Spleen (tissue), 11 donors: ENCODE measurements around the gene ACOT2. TPM values are rescaled to one million over a fixed set of nuclear protein-coding genes. Genes with fewer than 3 reads are reported as not detected.

Experiments
- DNase-seq: peaks from one replicate; pipeline ENCODE4 v3.0.0-alpha.2; 2020
- H3K27ac ChIP-seq, 8 donors: fragments of 200-600 bp; sonication (generic) in 7 of 8; 1 replicate in 4 of 8; 2 replicates in 4 of 8; pipeline versions ENCODE4 v1.5.0 to v1.8.0; 2016 to 2021; ENCODE audit warnings: inconsistent platforms in 4 of 8, mild to moderate bottlenecking in 4 of 8, moderate library complexity in 1 of 8
- H3K27me3 ChIP-seq, 7 donors: fragments of 200-600 bp; sonication (generic) in 6 of 7; replicated peaks in 1 of 7; 1 replicate in 4 of 7; 2 replicates in 3 of 7; pipeline versions ENCODE4 v1.5.0 to v1.8.0; 2016 to 2021; ENCODE audit warnings: inconsistent platforms in 3 of 7, mild to moderate bottlenecking in 1 of 7
- H3K36me3 ChIP-seq, 6 donors: fragments of 200-600 bp; sonication (generic) in 5 of 6; 1 replicate in 4 of 6; 2 replicates in 2 of 6; pipeline versions ENCODE4 v1.5.0 to v1.8.0; 2016 to 2021; ENCODE audit warnings: inconsistent platforms in 2 of 6
- H3K4me1 ChIP-seq, 6 donors: fragments of 200-600 bp; sonication (generic) in 5 of 6; 1 replicate in 3 of 6; 2 replicates in 3 of 6; pipeline versions ENCODE4 v1.5.0 to v1.8.0; 2016 to 2021; ENCODE audit warnings: inconsistent platforms in 3 of 6
- H3K4me3 ChIP-seq, 8 donors: fragments of 200-600 bp; sonication (generic) in 7 of 8; 1 replicate in 4 of 8; 2 replicates in 4 of 8; pipeline versions ENCODE4 v1.5.0 to v1.8.0; 2016 to 2021; ENCODE audit warnings: inconsistent platforms in 4 of 8, mild to moderate bottlenecking in 4 of 8, moderate library complexity in 2 of 8
- H3K9me3 ChIP-seq, 8 donors: fragments of 200-600 bp; sonication (generic) in 7 of 8; 1 replicate in 4 of 8; 2 replicates in 4 of 8; pipeline versions ENCODE4 v1.5.0 to v1.8.0; 2016 to 2021; ENCODE audit warnings: inconsistent platforms in 4 of 8
- POLR2A ChIP-seq, 3 donors: fragments of 450-650 bp; IDR thresholded peaks; one replicate each; pipeline ENCODE4 v1.5.1; 2017; ENCODE audit warnings: antibody characterized with exemption in 3 of 3, mild to moderate bottlenecking in 1 of 3
- POLR2AphosphoS5 ChIP-seq, 3 donors: sonication (generic); formaldehyde crosslinking; IDR thresholded peaks; one replicate each; pipeline ENCODE4 v1.5.1; 2017; ENCODE audit warnings: antibody characterized with exemption in 3 of 3
- WGBS, 5 donors: extraction: QIAGEN DNeasy Blood & Tissue Kit in 3 of 5; methylation state at CpG; one replicate each; pipeline versions ENCODE4 v1.1.5 to v1.1.7; 2013 to 2018; 5-methylcytosine and 5-hydroxymethylcytosine counted together
- intact Hi-C: fragments of 100-400 bp; cut with DNase I; formaldehyde crosslinking; loops from one replicate; pipeline ENCODE4 v1.15.0; 2023; ENCODE audit warnings: low total_unique reads
- polyA plus RNA-seq, 3 donors: library from polyadenylated mRNA; stranded (reverse); fragments of 200-250 nt; gene quantifications; one replicate each; pipeline ENCODE4 v1.2.1, GENCODE V29; 2013
- total RNA-seq, 7 donors: library from RNA; depleted of rRNA in 3 of 7; stranded (reverse); fragments of >200 nt in 3 of 7; fragmentation: NEBNext Ultra II Directional in 4 of 7; extraction: Animal tissue kit (Norgen Biotek cat#: 25700) in 4 of 7; gene quantifications; one replicate each; pipeline versions ENCODE4 v1.1.0 to v1.2.1, GENCODE V29; 2016 to 2021
- TF ChIP-seq, protein P1 (sequence below), 11 experiments: fragments of 200-600 bp in 7 of 11; fragments of 450-650 bp in 4 of 11; sonication (generic) in 4 of 11; IDR thresholded peaks in 8 of 11; conservative IDR thresholded peaks in 3 of 11; 1 replicate in 7 of 11; 2 replicates in 4 of 11; pipeline versions ENCODE4 v1.4.0 to v1.8.0; 2016 to 2021; ENCODE audit warnings: antibody characterized with exemption in 11 of 11, inconsistent platforms in 4 of 11, mild to moderate bottlenecking in 1 of 11
- donor health status: healthy with polysubstance abuse.
- donor health status: DM: no; HTN: no; CAD: no; lungs with moderate emphysema.
- donor health status: DM: no; HTN: no; CAD: no.
- donor health status: Bipolar disorder and iron deficiency.
- donor health status: healthy.
- donor health status: DM: no; HTN: no; CAD: no.
- donor health status: DM: yes; HTN: yes; CAD: no.

ACOT2 gene
- total and polyA plus RNA-seq, 10 donors = 7.3 to 27.6 (median 15.8) TPM

DNA sequence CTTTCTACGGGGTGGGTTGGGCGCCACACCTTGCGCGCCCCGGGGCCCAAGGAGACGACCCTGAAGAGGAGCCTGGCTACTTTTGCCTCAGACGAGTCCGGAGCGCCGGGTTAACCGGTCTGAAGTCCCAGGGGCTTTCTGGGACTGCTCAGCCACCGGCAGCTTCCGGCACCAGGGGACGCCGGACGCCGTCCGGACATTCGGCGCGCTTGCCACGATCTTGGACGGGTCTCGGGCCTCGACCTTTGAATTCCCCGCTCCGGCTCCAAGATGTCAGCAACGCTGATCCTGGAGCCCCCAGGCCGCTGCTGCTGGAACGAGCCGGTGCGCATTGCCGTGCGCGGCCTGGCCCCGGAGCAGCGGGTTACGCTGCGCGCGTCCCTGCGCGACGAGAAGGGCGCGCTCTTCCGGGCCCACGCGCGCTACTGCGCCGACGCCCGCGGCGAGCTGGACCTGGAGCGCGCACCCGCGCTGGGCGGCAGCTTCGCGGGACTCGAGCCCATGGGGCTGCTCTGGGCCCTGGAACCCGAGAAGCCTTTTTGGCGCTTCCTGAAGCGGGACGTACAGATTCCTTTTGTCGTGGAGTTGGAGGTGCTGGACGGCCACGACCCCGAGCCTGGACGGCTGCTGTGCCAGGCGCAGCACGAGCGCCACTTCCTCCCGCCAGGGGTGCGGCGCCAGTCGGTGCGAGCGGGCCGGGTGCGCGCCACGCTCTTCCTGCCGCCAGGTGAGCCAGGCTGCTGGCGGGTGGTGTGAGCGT, 22.9 kb downstream of the ACOT2 start, which contains the start of gene ACOT4:
ACOT4 (plus strand) TSS at position 184 of the 760 bp plus-strand sequence; CDS start at position 271, 87 bp downstream.
- 1 to 9% (median 2%) methylated on average over 6 to 89 of the region's 89 CpGs for WGBS, 5 donors
- TF ChIP-seq, protein P1, sequence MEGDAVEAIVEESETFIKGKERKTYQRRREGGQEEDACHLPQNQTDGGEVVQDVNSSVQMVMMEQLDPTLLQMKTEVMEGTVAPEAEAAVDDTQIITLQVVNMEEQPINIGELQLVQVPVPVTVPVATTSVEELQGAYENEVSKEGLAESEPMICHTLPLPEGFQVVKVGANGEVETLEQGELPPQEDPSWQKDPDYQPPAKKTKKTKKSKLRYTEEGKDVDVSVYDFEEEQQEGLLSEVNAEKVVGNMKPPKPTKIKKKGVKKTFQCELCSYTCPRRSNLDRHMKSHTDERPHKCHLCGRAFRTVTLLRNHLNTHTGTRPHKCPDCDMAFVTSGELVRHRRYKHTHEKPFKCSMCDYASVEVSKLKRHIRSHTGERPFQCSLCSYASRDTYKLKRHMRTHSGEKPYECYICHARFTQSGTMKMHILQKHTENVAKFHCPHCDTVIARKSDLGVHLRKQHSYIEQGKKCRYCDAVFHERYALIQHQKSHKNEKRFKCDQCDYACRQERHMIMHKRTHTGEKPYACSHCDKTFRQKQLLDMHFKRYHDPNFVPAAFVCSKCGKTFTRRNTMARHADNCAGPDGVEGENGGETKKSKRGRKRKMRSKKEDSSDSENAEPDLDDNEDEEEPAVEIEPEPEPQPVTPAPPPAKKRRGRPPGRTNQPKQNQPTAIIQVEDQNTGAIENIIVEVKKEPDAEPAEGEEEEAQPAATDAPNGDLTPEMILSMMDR (IDR thresholded peaks at IDR 0.05 in 8 of 11, conservative IDR thresholded peaks at IDR 0.05 in 3 of 11) = peak in 5 of 11 experiments; percentile 9 to 49 (median 36)
- TF ChIP-seq POLR2AphosphoS5 (IDR thresholded peaks at IDR 0.05) (peak in 2 of 3 donors; percentile 43 to 56), POLR2A (IDR thresholded peaks at IDR 0.05) (no peak)
- peaks cover 0 to 14% (median 0%) of the 10 kb centered on the region in 7 donors for H3K27me3 ChIP-seq
- peaks cover 3 to 20% (median 11%) of the 10 kb centered on the region in 6 donors for H3K4me1 ChIP-seq
- H3K4me3 ChIP-seq = peak within 1 kb of the TSS; percentile 58 to 94 (median 72)
- H3K36me3 ChIP-seq = no peaks in the 10 kb centered on the region
- peak; percentile 89 for DNase-seq
- H3K27ac ChIP-seq = peak within 1 kb of the TSS; percentile 32 to 83 (median 61)
- intact Hi-C loops = no loop called here
- no peaks in the 10 kb centered on the region for H3K9me3 ChIP-seq

DNA sequence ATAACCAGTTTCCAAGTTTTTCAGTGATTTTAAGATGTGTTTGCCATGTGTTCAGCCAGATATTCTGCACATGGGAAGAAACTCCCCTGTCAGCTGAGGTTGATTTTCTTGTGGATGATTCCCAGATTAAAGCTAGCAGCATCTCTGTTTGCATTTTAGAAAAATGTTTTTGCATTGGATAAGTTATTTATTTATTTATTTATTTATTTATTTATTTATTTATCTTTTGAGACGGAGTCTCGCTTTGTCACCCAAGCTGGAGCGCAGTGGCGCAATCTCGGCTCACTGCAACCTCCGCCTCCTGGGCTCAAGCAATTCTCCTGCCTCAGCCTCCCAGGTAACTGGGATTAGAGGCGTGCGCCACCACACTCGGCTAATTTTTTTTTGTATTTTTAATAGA, 25.5 kb downstream of the ACOT2 start:
- DNase-seq = no peak
- Histone ChIP-seq H3K4me3 (no peak overlapping the region), H3K27me3 (peaks cover 0 to 14% (median 0%) of the 10 kb centered on the region in 7 donors), H3K9me3 (no peaks in the 10 kb centered on the region), H3K4me1 (peaks cover 3 to 20% (median 11%) of the 10 kb centered on the region in 6 donors), H3K36me3 (no peaks in the 10 kb centered on the region), H3K27ac (no peak overlapping the region)
- TF ChIP-seq POLR2AphosphoS5 (IDR thresholded peaks at IDR 0.05) (no peak), POLR2A (IDR thresholded peaks at IDR 0.05) (no peak)
- TF ChIP-seq, protein P1 (IDR thresholded peaks at IDR 0.05 in 8 of 11, conservative IDR thresholded peaks at IDR 0.05 in 3 of 11) = no peak
- intact Hi-C loops = no loop called here
- 88 to 99% (median 93%) methylated on average over 9 of the region's 9 CpGs for WGBS, 5 donors

DNA sequence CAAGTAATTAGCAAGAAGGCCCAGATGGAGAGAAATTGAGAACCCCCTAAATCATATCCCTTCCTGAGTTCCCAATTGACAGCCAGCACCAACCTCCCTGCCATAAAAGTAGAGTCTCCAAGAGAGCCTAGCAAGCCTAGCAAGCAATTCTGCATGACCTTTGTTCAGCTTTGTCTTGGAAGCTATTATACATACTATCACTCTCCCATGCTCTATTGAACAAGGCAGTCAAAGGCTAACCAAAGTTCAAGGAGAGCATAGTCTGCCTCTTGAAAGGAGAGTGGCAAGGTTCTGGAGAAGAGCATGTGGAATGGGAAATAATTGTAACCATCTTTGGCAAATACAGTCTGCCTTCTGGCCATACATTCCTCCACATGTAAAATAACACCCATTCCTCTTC, 30.5 kb downstream of the ACOT2 start:
- no peak for DNase-seq
- intact Hi-C loops = no loop called here
- H3K4me1 ChIP-seq = no peaks in the 10 kb centered on the region

DNA sequence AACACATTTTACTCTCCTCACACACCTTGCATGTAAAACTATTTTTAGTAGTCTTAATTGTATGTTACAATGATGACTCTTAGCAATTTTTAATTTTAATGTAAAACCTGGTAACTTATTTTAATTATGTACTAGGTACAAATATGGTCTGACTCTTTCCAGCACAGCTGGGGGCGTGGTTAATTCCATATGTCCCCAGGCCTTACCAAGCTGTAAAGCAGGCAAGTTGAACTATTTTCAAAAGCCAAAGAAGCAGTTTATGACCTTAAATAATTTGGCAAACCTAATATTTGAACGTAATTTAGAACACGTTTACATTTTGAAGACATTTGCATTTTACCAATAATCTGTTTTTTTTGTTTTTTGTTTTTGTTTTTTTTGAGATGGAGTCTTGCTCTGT, 34.0 kb downstream of the ACOT2 start:
- Histone ChIP-seq H3K36me3 (no peaks in the 10 kb centered on the region), H3K27me3 (no peaks in the 10 kb centered on the region), H3K27ac (no peak overlapping the region), H3K4me1 (no peaks in the 10 kb centered on the region), H3K9me3 (no peaks in the 10 kb centered on the region), H3K4me3 (no peak overlapping the region)
- 80 to 89% (median 85%) methylated on average over 3 of the region's 3 CpGs for WGBS, 5 donors
- TF ChIP-seq POLR2A (IDR thresholded peaks at IDR 0.05) = no peak
- intact Hi-C loops = no loop called here
- no peak for DNase-seq

More for the DNA sequence above, 30.5 kb downstream of the ACOT2 start:
- no peaks in the 10 kb centered on the region for H3K9me3 ChIP-seq
- no peaks in the 10 kb centered on the region for H3K27me3 ChIP-seq
- no peaks in the 10 kb centered on the region for H3K36me3 ChIP-seq
- H3K27ac ChIP-seq = no peak overlapping the region
- H3K4me3 ChIP-seq = no peak overlapping the region
- TF ChIP-seq POLR2A (IDR thresholded peaks at IDR 0.05) = no peak
- TF ChIP-seq, protein P1 (IDR thresholded peaks at IDR 0.05 in 8 of 11, conservative IDR thresholded peaks at IDR 0.05 in 3 of 11) = no peak
- no peak for TF ChIP-seq POLR2AphosphoS5 (IDR thresholded peaks at IDR 0.05)
